NCI-H2107 treated with DMSO at 0.1 percent for 48 hours (cell line): ENCODE measurements around the gene SORCS2.

Source experiments
- DNase-seq: peaks from one replicate; lab custom pipeline; 2025; ENCODE audit not compliant: unreplicated experiment; lab: John Stamatoyannopoulos, UW

The SORCS2 gene

DNA sequence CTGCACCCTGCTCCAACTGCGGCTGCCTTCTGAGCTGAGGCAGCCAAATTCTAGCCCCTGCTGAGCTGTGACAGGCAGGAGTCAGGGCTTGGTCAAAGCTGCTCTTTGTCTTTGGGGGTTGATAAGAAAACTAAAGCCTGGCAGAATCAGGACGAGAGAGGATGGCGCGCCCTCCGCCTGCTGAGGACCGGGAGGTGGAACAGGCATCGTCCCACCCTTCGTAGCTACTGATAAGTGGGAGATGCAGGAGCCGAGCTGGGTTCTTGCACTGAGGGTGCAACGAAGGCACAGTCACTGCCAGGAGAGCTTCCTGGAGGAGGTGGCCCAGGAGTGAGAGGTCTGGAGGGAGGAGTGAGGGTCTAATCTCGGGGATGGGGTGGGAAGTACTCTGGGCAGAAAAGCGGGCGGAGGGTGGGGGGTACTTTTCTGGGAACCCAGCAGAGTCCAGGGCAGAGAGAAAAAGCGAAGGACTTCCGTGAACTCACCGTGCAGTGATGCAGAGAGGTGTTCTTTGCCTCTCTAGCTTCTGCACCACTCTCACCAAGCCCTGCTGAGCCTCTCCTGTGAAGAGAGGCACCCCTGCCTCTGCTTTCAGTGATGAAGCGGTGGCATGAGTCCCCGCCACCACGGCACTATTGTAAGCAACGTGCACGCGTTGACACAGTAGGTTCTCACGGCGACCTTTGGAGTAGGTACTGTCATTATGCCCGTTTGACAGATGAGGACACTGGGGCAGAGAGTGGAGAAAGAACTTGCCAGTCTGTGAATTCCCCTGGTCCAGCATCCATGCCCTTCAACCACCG lies 107.8 kb downstream of the SORCS2 start:
- no peak for DNase-seq

GRCh38 chr4:7300711-7301095 lies 108.4 kb downstream of the SORCS2 start:
- no peak for DNase-seq

DNA sequence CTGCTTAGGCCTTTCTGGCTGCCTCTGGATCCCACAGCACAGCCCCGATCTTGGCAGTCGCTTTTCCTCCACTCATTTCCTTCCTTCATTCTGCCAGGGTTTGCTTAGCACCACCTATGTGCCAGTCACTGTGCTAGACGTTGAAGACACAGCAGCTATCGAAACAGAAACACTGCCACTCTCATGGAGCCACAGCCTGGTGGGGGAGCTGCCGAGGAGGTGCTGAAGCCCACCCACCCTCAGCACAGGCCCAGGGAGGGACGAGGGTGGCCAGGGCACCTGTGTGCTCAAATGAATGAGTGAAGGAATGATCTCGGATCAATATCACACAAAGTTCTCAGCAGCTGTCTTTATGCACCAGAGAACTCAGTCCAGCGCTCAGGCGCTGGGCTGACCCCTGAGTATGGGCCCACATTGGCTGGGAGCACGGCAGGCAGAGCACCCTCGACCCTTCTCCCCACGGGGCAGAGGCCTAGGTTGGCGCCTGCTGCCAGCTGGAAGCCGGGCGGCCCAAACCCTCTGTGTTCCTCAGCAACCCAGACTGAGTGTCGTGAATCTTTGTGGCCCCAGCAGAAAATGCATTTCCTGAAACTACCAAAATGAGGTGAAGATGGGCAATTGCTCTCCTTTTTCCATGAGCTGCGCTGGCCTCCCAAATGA lies 108.9 kb downstream of the SORCS2 start:
- no peak for DNase-seq

GRCh38 chr4:7301846-7302630 lies 109.7 kb downstream of the SORCS2 start:
- no peak for DNase-seq

GRCh38 chr4:7302781-7303404 lies 110.6 kb downstream of the SORCS2 start:
- no peak for DNase-seq

DNA sequence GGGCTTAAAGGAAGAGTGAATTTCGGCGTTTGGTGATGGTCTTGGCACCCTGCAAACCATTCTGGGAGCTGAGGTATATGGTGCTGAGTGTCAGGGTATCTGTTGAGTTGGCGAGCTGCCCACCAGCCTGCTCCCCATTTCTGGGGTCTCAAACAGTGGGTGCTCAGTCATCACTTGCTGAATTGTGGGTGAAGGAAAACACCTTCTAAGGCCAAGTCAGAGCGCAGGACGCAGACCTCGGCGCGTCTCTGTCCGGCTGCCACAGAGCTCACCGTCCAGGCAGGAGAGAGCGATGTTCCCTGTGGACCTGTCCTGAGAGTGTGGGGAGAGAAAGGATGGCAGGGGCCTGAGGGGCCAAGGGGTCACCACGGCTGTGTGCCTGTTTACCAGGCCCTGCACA lies 111.2 kb downstream of the SORCS2 start:
- no peak for DNase-seq

GRCh38 chr4:7304436-7304835 lies 112.1 kb downstream of the SORCS2 start:
- no peak for DNase-seq

DNA sequence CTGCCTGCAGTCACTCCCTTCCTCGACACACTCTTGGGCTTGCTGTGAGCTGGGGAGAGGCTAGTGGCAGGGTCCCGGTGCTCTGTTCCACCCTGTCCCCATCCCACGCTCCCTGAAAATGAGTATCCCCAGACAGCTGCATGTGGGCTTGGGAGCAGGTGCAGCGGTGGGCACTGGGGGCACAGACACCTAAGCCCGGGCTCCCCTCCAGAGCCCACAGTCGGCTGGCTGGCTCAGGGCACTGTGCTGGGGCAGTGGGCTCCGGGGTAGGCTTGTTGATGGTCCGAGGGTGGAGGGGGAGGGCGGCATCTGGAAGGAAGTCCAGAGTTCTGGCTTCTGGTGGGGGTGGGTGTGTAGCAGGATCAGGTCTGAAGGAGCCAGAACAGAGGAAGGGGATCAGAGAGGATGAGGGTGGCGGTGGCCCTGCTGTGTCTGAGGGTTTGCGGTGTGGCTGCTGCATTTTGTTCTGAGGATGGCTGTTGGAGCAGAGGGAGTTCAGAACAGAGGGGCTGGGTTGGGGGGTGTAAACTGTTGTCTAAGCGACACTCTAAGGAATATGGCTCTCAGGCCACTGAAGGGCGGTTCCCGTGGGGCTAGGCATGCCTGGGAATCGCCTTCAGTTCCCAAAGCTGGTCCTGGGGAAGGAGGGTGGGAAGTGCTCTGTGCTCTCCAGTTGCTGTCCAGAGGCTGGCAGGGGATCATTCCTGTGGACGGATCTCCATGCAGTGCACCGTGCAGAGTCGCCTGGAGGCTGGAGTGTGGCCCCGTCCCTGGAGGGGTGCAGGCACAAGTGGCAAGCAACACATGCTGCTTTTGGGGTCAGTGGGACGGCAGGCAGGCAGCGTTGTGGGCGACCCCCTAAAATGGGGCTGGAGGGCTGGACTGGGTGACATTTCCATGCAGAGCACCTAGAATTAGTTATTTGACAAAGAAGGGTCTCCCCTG lies 114.0 kb downstream of the SORCS2 start:
- no peak for DNase-seq

- no peak for DNase-seq
Measured at GRCh38 chr4:7306986-7307385, 114.6 kb downstream of the SORCS2 start.

DNA sequence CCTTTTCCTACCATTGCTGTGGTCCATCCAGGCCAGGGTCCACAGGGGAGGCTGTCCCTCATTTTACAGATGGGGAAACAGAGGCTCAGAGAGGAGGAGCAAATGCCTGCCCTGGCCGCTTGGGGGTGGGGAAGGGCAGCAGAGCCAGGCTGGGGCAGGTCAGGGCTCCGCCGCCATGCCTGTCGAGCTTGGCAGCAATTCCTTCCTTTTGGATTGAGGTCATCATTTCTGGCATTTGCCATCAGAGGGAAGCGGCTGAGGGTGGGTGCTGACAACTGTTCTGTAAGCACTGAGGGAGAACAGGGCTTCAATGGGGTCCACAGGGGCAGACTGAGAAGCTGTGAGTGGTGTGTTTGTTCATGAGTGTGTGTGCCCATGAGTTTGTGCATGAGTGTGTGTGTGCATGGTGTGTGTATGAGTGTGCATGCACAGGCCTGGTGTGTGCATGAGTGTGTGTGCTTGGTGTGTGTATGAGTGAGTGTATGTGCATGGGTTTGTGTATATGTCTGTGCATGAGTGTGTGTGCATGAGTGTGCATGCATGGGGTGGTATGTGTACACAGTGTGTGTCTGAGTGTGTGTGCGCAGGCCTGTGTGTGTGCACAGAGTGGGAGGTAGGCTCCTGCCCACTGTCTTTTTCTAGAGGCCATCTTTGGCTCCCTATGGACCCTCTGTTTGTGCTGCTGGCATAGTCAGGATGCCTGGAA lies 115.2 kb downstream of the SORCS2 start:
- DNase-seq: no peak

- DNase-seq: no peak
Measured at GRCh38 chr4:7309181-7309580, 116.8 kb downstream of the SORCS2 start.

- DNase-seq: no peak
Measured at GRCh38 chr4:7309636-7310390, 117.5 kb downstream of the SORCS2 start.

DNA sequence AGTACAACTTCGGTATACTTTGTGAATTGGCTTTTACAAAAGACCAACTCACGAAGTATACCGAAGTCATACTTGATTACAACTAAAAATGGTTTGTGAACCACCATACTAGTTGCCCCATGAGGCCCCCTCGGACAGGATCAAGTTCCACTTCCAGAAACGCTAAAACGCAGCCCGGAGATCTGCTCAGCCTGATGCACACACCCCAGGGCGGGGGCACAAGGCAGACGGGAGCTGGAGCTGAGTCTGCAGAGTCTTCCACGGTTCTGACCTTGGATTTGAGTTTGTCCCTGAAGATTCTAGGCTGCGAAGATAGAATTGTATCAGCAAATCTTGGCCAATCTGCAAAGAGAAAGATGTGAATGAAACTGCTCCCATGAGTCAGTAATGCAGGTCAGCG lies 118.1 kb downstream of the SORCS2 start:
- DNase-seq: no peak

DNA sequence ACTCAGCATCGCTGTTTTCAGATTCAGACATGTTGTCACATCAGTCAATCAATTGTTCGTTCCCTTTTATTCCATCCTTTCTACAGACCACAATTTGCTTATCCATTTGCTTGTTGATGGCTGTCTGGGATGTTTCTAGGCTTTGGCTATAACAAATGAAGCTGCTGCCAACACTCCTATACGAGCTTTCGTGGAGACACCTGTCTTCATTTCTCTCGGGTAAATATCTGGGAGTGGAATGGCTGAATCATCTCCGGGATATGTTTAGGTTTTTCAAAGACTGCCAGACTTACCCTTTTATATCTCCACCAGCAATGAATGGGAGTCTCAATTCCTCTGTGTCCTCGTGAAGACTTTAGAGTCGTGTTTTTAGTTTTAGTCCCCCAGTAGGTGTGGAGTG lies 118.9 kb downstream of the SORCS2 start:
- DNase-seq: no peak

- no peak for DNase-seq
Measured at GRCh38 chr4:7312691-7313090, 120.4 kb downstream of the SORCS2 start.

- no peak for DNase-seq
Measured at GRCh38 chr4:7313347-7313811, 121.0 kb downstream of the SORCS2 start.

GRCh38 chr4:7313991-7314390 lies 121.7 kb downstream of the SORCS2 start:
- no peak for DNase-seq

GRCh38 chr4:7315286-7315685 lies 122.9 kb downstream of the SORCS2 start:
- no peak for DNase-seq

DNA sequence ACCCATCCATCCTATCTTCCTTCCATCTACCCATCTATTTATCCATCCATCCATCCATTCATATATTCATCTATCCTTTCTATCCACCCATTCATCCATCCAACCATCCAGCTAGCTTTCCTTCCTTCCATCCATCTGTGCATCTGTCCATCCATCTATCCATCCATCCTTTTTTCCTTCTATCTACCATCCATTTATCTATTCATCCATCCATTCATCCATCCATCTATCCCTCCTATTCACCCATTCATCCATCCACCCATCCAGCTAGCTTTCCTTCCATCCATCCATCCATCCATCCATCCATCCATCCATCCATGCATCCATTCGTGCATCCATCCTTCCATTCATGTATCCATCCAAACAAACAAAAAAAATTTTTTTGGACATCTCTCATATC lies 123.6 kb downstream of the SORCS2 start:
- DNase-seq: no peak
